GM23338 (cell line): ENCODE measurements around the gene RAMP3. TPM values are rescaled to one million over a fixed set of nuclear protein-coding genes. Genes with fewer than 3 reads are reported as not detected.

ENCODE experiments used
- ATAC-seq: fragments of 200-7000 bp; cut with Tn5 transposase; 3 replicates; pipeline ENCODE4 v1.9.1; 2020
- DNase-seq: peaks from one replicate; pipeline ENCODE4 v3.0.0-alpha.2; 2015; ENCODE audit warnings: low spot score
- H2AFZ ChIP-seq: fragments of 200-600 bp; sonication (generic); 2 replicates; pipeline ENCODE4 v1.8.0; 2016; ENCODE audit warnings: antibody characterized with exemption, mild to moderate bottlenecking, moderate library complexity
- H3F3A ChIP-seq: fragments of 200-600 bp; sonication (generic); replicated peaks from 2 replicates; pipeline ENCODE4 v1.8.0; 2017; ENCODE audit warnings: antibody characterized with exemption, mixed run types, low read depth
- H3K27ac ChIP-seq: fragments of 200-600 bp; sonication (generic); 2 replicates; pipeline ENCODE4 v1.6.1; 2016; ENCODE audit warnings: low read depth
- H3K27me3 ChIP-seq: fragments of 200-600 bp; sonication (generic); 2 replicates; pipeline ENCODE4 v1.8.0; 2016; ENCODE audit warnings: mild to moderate bottlenecking, mixed run types, moderate library complexity; ENCODE audit not compliant: insufficient read depth
- H3K36me3 ChIP-seq: fragments of 200-600 bp; sonication (generic); 2 replicates; pipeline ENCODE4 v1.8.0; 2016; ENCODE audit warnings: mild to moderate bottlenecking; ENCODE audit not compliant: insufficient read depth
- H3K4me1 ChIP-seq: fragments of 200-600 bp; sonication (generic); 2 replicates; pipeline ENCODE4 v1.8.0; 2016; ENCODE audit warnings: mild to moderate bottlenecking, moderate library complexity; ENCODE audit not compliant: insufficient read depth
- H3K4me2 ChIP-seq: fragments of 200-600 bp; sonication (generic); 2 replicates; pipeline ENCODE4 v1.7.1; 2017; ENCODE audit warnings: mixed run types
- H3K4me3 ChIP-seq: fragments of 200-600 bp; sonication (generic); 2 replicates; pipeline ENCODE4 v1.6.1; 2016; ENCODE audit warnings: mixed run types
- H3K79me2 ChIP-seq: fragments of 200-600 bp; sonication (generic); replicated peaks from 2 replicates; pipeline ENCODE4 v1.8.0; 2017; ENCODE audit warnings: mild to moderate bottlenecking; ENCODE audit not compliant: insufficient read depth
- H3K9me2 ChIP-seq: fragments of 200-600 bp; sonication (generic); 2 replicates; pipeline ENCODE4 v1.8.0; 2017; ENCODE audit not compliant: insufficient read depth
- H4K20me1 ChIP-seq: fragments of 200-600 bp; sonication (generic); replicated peaks from 2 replicates; pipeline ENCODE4 v1.8.0; 2017; ENCODE audit warnings: mild to moderate bottlenecking; ENCODE audit not compliant: insufficient read depth
- H3K27ac Mint-ChIP-seq: 2 replicates; pipeline ENCODE4 v1.8.0; 2020; ENCODE audit warnings: inconsistent platforms, mild to moderate bottlenecking, moderate library complexity, mixed read lengths
- H3K27me3 Mint-ChIP-seq: 3 replicates; pipeline ENCODE4 v1.8.0; 2022; ENCODE audit warnings: low read depth, mild to moderate bottlenecking, moderate library complexity, mixed read lengths, inconsistent platforms; ENCODE audit not compliant: insufficient read depth, poor library complexity
- H3K36me3 Mint-ChIP-seq: 3 replicates; pipeline ENCODE4 v1.8.0; 2021; ENCODE audit warnings: low read depth, mild to moderate bottlenecking, inconsistent platforms, moderate library complexity, mixed read lengths
- H3K4me1 Mint-ChIP-seq: 3 replicates; pipeline ENCODE4 v1.8.0; 2020; ENCODE audit warnings: mild to moderate bottlenecking, inconsistent platforms, mixed read lengths
- H3K4me3 Mint-ChIP-seq: 3 replicates; pipeline ENCODE4 v1.8.0; 2021; ENCODE audit warnings: moderate library complexity, mild to moderate bottlenecking, inconsistent platforms, mixed read lengths
- H3K9me3 Mint-ChIP-seq: 3 replicates; pipeline ENCODE4 v1.8.0; 2020; ENCODE audit warnings: moderate library complexity, mild to moderate bottlenecking, inconsistent platforms, mixed read lengths
- CREB1 ChIP-seq: fragments of 250-450 bp; sonication (Bioruptor Pico); IDR thresholded peaks from 2 replicates; pipeline ENCODE4 v1.5.0; 2020; ENCODE audit warnings: low read depth, mild to moderate bottlenecking, moderate library complexity
- CTCF ChIP-seq, 2 experiments: fragments of 200-600 bp in 1 of 2; sonication (generic) in 1 of 2; conservative IDR thresholded peaks; 2 replicates each; pipeline versions ENCODE4 v1.5.1 to v1.6.1; 2016 to 2017; ENCODE audit warnings: antibody characterized with exemption in 2 of 2, low read depth in 2 of 2, mild to moderate bottlenecking in 2 of 2, moderate library complexity in 1 of 2
- ETS1 ChIP-seq: IDR thresholded peaks from 2 replicates; pipeline ENCODE4 v1.6.1; 2016; ENCODE audit warnings: antibody characterized with exemption
- EZH2 ChIP-seq: fragments of 200-600 bp; sonication (generic); IDR thresholded peaks from one replicate; pipeline ENCODE4 v1.8.0; 2017; ENCODE audit warnings: antibody characterized with exemption, mild to moderate bottlenecking, low read depth; ENCODE audit not compliant: unreplicated experiment
- EZH2phosphoT487 ChIP-seq: fragments of 200-600 bp; sonication (generic); IDR thresholded peaks from one replicate; pipeline ENCODE4 v1.8.1; 2018; ENCODE audit warnings: antibody characterized with exemption; ENCODE audit not compliant: unreplicated experiment
- JUNB ChIP-seq: IDR thresholded peaks from one replicate; pipeline ENCODE4 v1.6.1; 2016; ENCODE audit warnings: antibody characterized with exemption; ENCODE audit not compliant: unreplicated experiment
- NANOG ChIP-seq: IDR thresholded peaks from 2 replicates; pipeline ENCODE4 v1.6.1; 2016; ENCODE audit warnings: antibody characterized with exemption, borderline replicate concordance
- POLR2AphosphoS5 ChIP-seq: IDR thresholded peaks from 2 replicates; pipeline ENCODE4 v1.6.1; 2016; ENCODE audit warnings: antibody characterized with exemption, low read depth
- REST ChIP-seq: IDR thresholded peaks from one replicate; pipeline ENCODE4 v1.6.1; 2018; ENCODE audit warnings: antibody characterized with exemption; ENCODE audit not compliant: unreplicated experiment
- STAT1 ChIP-seq: IDR thresholded peaks from one replicate; pipeline ENCODE4 v1.6.1; 2016; ENCODE audit warnings: antibody characterized with exemption; ENCODE audit not compliant: unreplicated experiment
- ZNF114 ChIP-seq: fragments of 250-450 bp; sonication (Bioruptor Pico); IDR thresholded peaks from 2 replicates; pipeline ENCODE4 v1.5.0; 2020; ENCODE audit warnings: mild to moderate bottlenecking, moderate library complexity
- ZNF331 ChIP-seq: fragments of 250-450 bp; sonication (Bioruptor Pico); IDR thresholded peaks from 2 replicates; pipeline ENCODE4 v1.5.0; 2020; ENCODE audit warnings: low read depth, mild to moderate bottlenecking, moderate library complexity
- ZNF462 ChIP-seq: fragments of 250-450 bp; sonication (Bioruptor Pico); IDR thresholded peaks from 2 replicates; pipeline ENCODE4 v1.5.0; 2020; ENCODE audit warnings: mild to moderate bottlenecking, moderate library complexity
- polyA plus RNA-seq: library from polyadenylated mRNA; unstranded; fragments of >200 nt; fragmentation: Nextera tagmentation; extraction: Ambion mirVana; gene quantifications from 2 replicates; pipeline ENCODE4 v1.2.1, GENCODE V29; 2016
- total RNA-seq: library from RNA; depleted of rRNA; stranded (reverse); fragments of >200 nt; shearing (Covaris generic); gene quantifications from 2 replicates; pipeline ENCODE4 v1.2.3, GENCODE V29; 2014

RAMP3 gene
- total and polyA plus RNA-seq, 2 experiments from 2014 or later = 1.1 to 4.6 TPM

- H3K9me2 ChIP-seq = no peaks in the 10 kb centered on the region
- no peaks in the 10 kb centered on the region for H4K20me1 ChIP-seq
- no peak overlapping the region for H2AFZ ChIP-seq
- H3K4me2 ChIP-seq = no peak overlapping the region
- H3K4me1 ChIP-seq = peaks cover 3% of the 10 kb centered on the region
- H3K4me3 ChIP-seq = no peak overlapping the region
- no peak overlapping the region for H3K27ac ChIP-seq
- no peaks in the 10 kb centered on the region for H3K36me3 Mint-ChIP-seq
- peaks cover 19% of the 10 kb centered on the region for H3K4me1 Mint-ChIP-seq
- H3K27me3 Mint-ChIP-seq = peaks cover 6% of the 10 kb centered on the region
- H3K9me3 Mint-ChIP-seq = no peaks in the 10 kb centered on the region
- no peaks in the 10 kb centered on the region for H3K36me3 ChIP-seq
- no peak overlapping the region for H3K4me3 Mint-ChIP-seq
- no peaks in the 10 kb centered on the region for H3K79me2 ChIP-seq
- no peak overlapping the region for H3K27ac Mint-ChIP-seq
- TF ChIP-seq ZNF331 (CRISPR knock-in tag) (no peak), ZNF114 (no peak), STAT1 (no peak), ZNF462 (CRISPR knock-in tag) (no peak), EZH2 (no peak), EZH2phosphoT487 (no peak), POLR2AphosphoS5 (no peak), REST (no peak), ETS1 (no peak), CREB1 (CRISPR knock-in tag) (no peak), CTCF (conservative IDR thresholded peaks at IDR 0.05; ENCODE audit: low read depth in 2 of 2) (no peak), JUNB (no peak), NANOG (no peak)
- no peaks in the 10 kb centered on the region for H3K27me3 ChIP-seq
- ATAC-seq (0 out of 3 replicates have a peak, but pooled peaks have one; percentile 17), DNase-seq (no peak)
- no peaks in the 10 kb centered on the region for H3F3A ChIP-seq
Observed at GRCh38 chr7:45216181-45216580, 58.6 kb downstream of the RAMP3 start.
